DND-41 (cell line): ENCODE data around the gene NFIA.

Source experiments
- EZH2 ChIP-seq: IDR thresholded peaks from 3 replicates; pipeline ENCODE4 v1.6.1; 2012; ENCODE audit warnings: borderline replicate concordance, low read depth, mild to moderate bottlenecking, moderate library complexity, low read length, inconsistent platforms; ENCODE audit not compliant: severe bottlenecking
- TF ChIP-seq, protein P1 (sequence below): IDR thresholded peaks from 2 replicates; pipeline ENCODE4 v1.5.1; 2012; ENCODE audit warnings: borderline replicate concordance, low read length, moderate library complexity, mild to moderate bottlenecking; ENCODE audit not compliant: poor library complexity, severe bottlenecking; ENCODE audit errors: extremely low read depth

DNA sequence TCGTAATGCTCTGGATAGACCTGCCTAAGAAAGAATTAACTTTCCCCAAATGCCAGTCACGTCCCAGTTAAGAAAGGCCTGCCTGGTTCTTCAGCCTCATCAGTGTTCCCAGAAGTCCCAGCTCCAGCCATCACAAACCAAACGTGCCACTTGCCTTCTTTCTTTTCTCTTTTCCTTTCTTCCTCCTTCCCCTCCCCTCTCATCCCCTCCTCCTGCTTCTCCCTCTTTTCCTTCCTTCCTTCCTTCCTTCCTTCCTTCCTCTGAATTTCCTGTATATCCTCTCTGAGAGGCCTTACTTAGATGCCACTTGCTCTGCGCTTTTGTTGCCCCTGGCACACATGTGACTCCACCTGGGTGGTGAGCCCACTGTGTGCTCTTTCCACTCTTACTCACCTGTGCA, 228.2 kb downstream of the NFIA start:
- TF ChIP-seq EZH2, result no peak
- TF ChIP-seq, protein P1, sequence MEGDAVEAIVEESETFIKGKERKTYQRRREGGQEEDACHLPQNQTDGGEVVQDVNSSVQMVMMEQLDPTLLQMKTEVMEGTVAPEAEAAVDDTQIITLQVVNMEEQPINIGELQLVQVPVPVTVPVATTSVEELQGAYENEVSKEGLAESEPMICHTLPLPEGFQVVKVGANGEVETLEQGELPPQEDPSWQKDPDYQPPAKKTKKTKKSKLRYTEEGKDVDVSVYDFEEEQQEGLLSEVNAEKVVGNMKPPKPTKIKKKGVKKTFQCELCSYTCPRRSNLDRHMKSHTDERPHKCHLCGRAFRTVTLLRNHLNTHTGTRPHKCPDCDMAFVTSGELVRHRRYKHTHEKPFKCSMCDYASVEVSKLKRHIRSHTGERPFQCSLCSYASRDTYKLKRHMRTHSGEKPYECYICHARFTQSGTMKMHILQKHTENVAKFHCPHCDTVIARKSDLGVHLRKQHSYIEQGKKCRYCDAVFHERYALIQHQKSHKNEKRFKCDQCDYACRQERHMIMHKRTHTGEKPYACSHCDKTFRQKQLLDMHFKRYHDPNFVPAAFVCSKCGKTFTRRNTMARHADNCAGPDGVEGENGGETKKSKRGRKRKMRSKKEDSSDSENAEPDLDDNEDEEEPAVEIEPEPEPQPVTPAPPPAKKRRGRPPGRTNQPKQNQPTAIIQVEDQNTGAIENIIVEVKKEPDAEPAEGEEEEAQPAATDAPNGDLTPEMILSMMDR, result no peak
